Measurements from ENCODE around the gene CCDC63. TPM values are rescaled to one million over a fixed set of nuclear protein-coding genes. Genes with fewer than 3 reads are reported as not detected.

CCDC63 gene
- total and polyA plus RNA-seq, 9 of the 15 experiments (the other 6 are each of a cell fraction or from before 2014, with no cell fraction given), result not detected

GRCh38 chr12:110836291-110836690, 10.5 kb upstream of the CCDC63 start:
- no TSS peak for BruUV-seq (replicated peaks)
- Histone ChIP-seq H3K4me1 (replicated peaks in 1 of 2; ENCODE audit: control insufficient read depth in 2 of 2, insufficient read depth in 2 of 2, low read length in 2 of 2) (no peaks in the 10 kb centered on the region), H3K9me1 (ENCODE audit: control insufficient read depth, insufficient read depth, low read length) (no peaks in the 10 kb centered on the region), H3K27ac (ENCODE audit: extremely low read depth, low read depth, low read length) (no peak overlapping the region), H4K20me1 (replicated peaks; ENCODE audit: control insufficient read depth, insufficient read depth, low read length) (no peaks in the 10 kb centered on the region), H3K36me3 (ENCODE audit: control insufficient read depth, insufficient read depth, low read length) (no peaks in the 10 kb centered on the region), H3K4me3 (no peak overlapping the region), H3K27me3 (ENCODE audit: control insufficient read depth in 2 of 2, insufficient read depth in 2 of 2, low read length in 2 of 2) (peaks cover 18 to 34% of the 10 kb centered on the region in 2 experiments), H3K9ac (ENCODE audit: insufficient read depth in 1 of 2, low read depth in 2 of 2, low read length in 2 of 2) (no peak overlapping the region), H3K79me2 (ENCODE audit: control insufficient read depth, insufficient read depth, low read length) (no peaks in the 10 kb centered on the region), H3K4me2 (ENCODE audit: insufficient read depth, low read length) (no peak overlapping the region), H2AFZ (ENCODE audit: low read depth, low read length) (no peak overlapping the region), H3K9me3 (replicated peaks; ENCODE audit: control insufficient read depth, insufficient read depth, low read depth, low read length) (no peaks in the 10 kb centered on the region)
- FAIRE-seq (no peak), ATAC-seq (no peak), DNase-seq (ENCODE audit: extremely low read depth in 1 of 4, low spot score in 3 of 4) (no peak)
- intact Hi-C loops (cut with micrococcal nuclease) (no loop called here), in situ Hi-C loops (cut with MboI) (no loop called here)
- POLR2A ChIA-PET, result interaction anchor here (0.6 kb wide), 1 partner anchor 17 kb away, joined by 4 read pairs; no protein-coding TSS in a partner anchor
- TF ChIP-seq CTCFL (IDR thresholded peaks at IDR 0.05; ENCODE audit: borderline replicate concordance, insufficient read depth, low read depth, low read length, poor library complexity, severe bottlenecking) (no peak), RBBP5 (IDR thresholded peaks at IDR 0.05; ENCODE audit: borderline replicate concordance, insufficient read depth, low read length, poor library complexity, severe bottlenecking) (no peak), PRPF4 (IDR thresholded peaks at IDR 0.05; ENCODE audit: insufficient read depth, low read depth, low read length, poor library complexity, severe bottlenecking) (no peak)
- TF ChIP-seq, protein P1, sequence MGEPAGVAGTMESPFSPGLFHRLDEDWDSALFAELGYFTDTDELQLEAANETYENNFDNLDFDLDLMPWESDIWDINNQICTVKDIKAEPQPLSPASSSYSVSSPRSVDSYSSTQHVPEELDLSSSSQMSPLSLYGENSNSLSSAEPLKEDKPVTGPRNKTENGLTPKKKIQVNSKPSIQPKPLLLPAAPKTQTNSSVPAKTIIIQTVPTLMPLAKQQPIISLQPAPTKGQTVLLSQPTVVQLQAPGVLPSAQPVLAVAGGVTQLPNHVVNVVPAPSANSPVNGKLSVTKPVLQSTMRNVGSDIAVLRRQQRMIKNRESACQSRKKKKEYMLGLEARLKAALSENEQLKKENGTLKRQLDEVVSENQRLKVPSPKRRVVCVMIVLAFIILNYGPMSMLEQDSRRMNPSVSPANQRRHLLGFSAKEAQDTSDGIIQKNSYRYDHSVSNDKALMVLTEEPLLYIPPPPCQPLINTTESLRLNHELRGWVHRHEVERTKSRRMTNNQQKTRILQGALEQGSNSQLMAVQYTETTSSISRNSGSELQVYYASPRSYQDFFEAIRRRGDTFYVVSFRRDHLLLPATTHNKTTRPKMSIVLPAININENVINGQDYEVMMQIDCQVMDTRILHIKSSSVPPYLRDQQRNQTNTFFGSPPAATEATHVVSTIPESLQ (CRISPR knock-in tag; IDR thresholded peaks at IDR 0.05), result no peak
- CTCF ChIA-PET (ENCODE audit: low intra/inter-chr PET ratio), result interaction anchor here (0.5 kb wide), 1 partner anchor 13 kb away, joined by 3 read pairs; no protein-coding TSS in a partner anchor
- WGBS (ENCODE audit: insufficient coverage, low coverage, missing lambda C conversion rate), result 5% methylated on average over 4 of the region's 4 CpGs

All from K562 (cell line).